H9 (cell line): ENCODE data around the gene DUOX1. TPM values are rescaled to one million over a fixed set of nuclear protein-coding genes. Genes with fewer than 3 reads are reported as not detected.

Experiments used
- DNase-seq: peaks from one replicate; pipeline ENCODE4 v3.0.0-alpha.2; 2017
- H2AFZ ChIP-seq: one replicate; pipeline ENCODE4 v1.6.1; 2013; ENCODE audit warnings: mild to moderate bottlenecking, low read length, control low read depth, moderate library complexity
- H2AK5ac ChIP-seq: 2 replicates; pipeline ENCODE4 v1.6.1; 2013; ENCODE audit warnings: low read length, control low read depth, mixed read lengths; ENCODE audit not compliant: insufficient read length
- H2BK120ac ChIP-seq: one replicate; pipeline ENCODE4 v1.6.1; 2013; ENCODE audit warnings: low read depth, mild to moderate bottlenecking, low read length, control low read depth, inconsistent platforms; ENCODE audit not compliant: poor library complexity, severe bottlenecking
- H2BK12ac ChIP-seq: 2 replicates; pipeline ENCODE4 v1.6.1; 2013; ENCODE audit warnings: low read length, control low read depth, mixed read lengths, low read depth; ENCODE audit not compliant: insufficient read length
- H2BK15ac ChIP-seq: 2 replicates; pipeline ENCODE4 v1.6.1; 2013; ENCODE audit warnings: low read depth, low read length, control low read depth
- H2BK20ac ChIP-seq: one replicate; pipeline ENCODE4 v1.6.1; 2013; ENCODE audit warnings: low read depth, mild to moderate bottlenecking, low read length, control low read depth, inconsistent platforms; ENCODE audit not compliant: poor library complexity, severe bottlenecking
- H2BK5ac ChIP-seq: 2 replicates; pipeline ENCODE4 v1.6.1; 2013; ENCODE audit warnings: low read length, control low read depth, mixed read lengths; ENCODE audit not compliant: insufficient read length
- H3K14ac ChIP-seq: 2 replicates; pipeline ENCODE4 v1.6.1; 2013; ENCODE audit warnings: low read length, control low read depth; ENCODE audit not compliant: insufficient read depth
- H3K18ac ChIP-seq: 2 replicates; pipeline ENCODE4 v1.6.1; 2013; ENCODE audit warnings: low read depth, mild to moderate bottlenecking, mixed read lengths, low read length, control low read depth; ENCODE audit not compliant: insufficient read length
- H3K23ac ChIP-seq: 2 replicates; pipeline ENCODE4 v1.6.1; 2013; ENCODE audit warnings: low read length, control low read depth, mixed read lengths, low read depth; ENCODE audit not compliant: insufficient read length
- H3K23me2 ChIP-seq: 2 replicates; pipeline ENCODE4 v1.6.1; 2013; ENCODE audit warnings: low read depth, mild to moderate bottlenecking, mixed read lengths, low read length, control low read depth; ENCODE audit not compliant: insufficient read length, poor library complexity, severe bottlenecking
- H3K27ac ChIP-seq: 2 replicates; pipeline ENCODE4 v1.5.1; 2013; ENCODE audit warnings: low read length, control low read depth, mixed read lengths, low read depth; ENCODE audit not compliant: insufficient read length
- H3K27me3 ChIP-seq: 2 replicates; pipeline ENCODE4 v1.6.1; 2013; ENCODE audit warnings: low read length, control low read depth, inconsistent platforms; ENCODE audit not compliant: insufficient read depth
- H3K4ac ChIP-seq: 2 replicates; pipeline ENCODE4 v1.6.1; 2013; ENCODE audit warnings: low read depth, mild to moderate bottlenecking, control low read depth, inconsistent platforms, low read length, moderate library complexity
- H3K4me1 ChIP-seq: 2 replicates; pipeline ENCODE4 v1.6.1; 2013; ENCODE audit warnings: low read length, control low read depth, inconsistent platforms; ENCODE audit not compliant: insufficient read depth
- H3K4me2 ChIP-seq: 2 replicates; pipeline ENCODE4 v1.6.1; 2013; ENCODE audit warnings: low read length, control low read depth, mixed read lengths; ENCODE audit not compliant: insufficient read length, insufficient read depth
- H3K56ac ChIP-seq: 2 replicates; pipeline ENCODE4 v1.6.1; 2013; ENCODE audit warnings: low read depth, mild to moderate bottlenecking, mixed read lengths, low read length, control low read depth; ENCODE audit not compliant: insufficient read length
- H3K79me1 ChIP-seq: 2 replicates; pipeline ENCODE4 v1.6.1; 2013; ENCODE audit warnings: low read depth, mild to moderate bottlenecking, moderate library complexity, low read length, control low read depth, inconsistent platforms; ENCODE audit not compliant: insufficient read depth, poor library complexity, severe bottlenecking
- H3K79me2 ChIP-seq: 2 replicates; pipeline ENCODE4 v1.6.1; 2013; ENCODE audit warnings: low read length, control low read depth, inconsistent platforms; ENCODE audit not compliant: insufficient read depth
- H3K9ac ChIP-seq: 2 replicates; pipeline ENCODE4 v1.6.1; 2013; ENCODE audit warnings: low read length, control low read depth, mixed read lengths; ENCODE audit not compliant: insufficient read length; ENCODE audit errors: extremely low read depth
- H3K9me3 ChIP-seq: one replicate; pipeline ENCODE4 v1.6.1; 2013; ENCODE audit warnings: low read depth, low read length, inconsistent platforms; ENCODE audit not compliant: control insufficient read depth
- H3T11ph ChIP-seq: one replicate; pipeline ENCODE4 v1.6.1; 2013; ENCODE audit warnings: mild to moderate bottlenecking, low read length, control low read depth, inconsistent platforms
- H4K20me1 ChIP-seq: one replicate; pipeline ENCODE4 v1.6.1; 2013; ENCODE audit not compliant: control insufficient read depth, insufficient read length, insufficient read depth
- H4K5ac ChIP-seq: 2 replicates; pipeline ENCODE4 v1.6.1; 2013; ENCODE audit warnings: low read depth, mild to moderate bottlenecking, mixed read lengths, low read length, control low read depth; ENCODE audit not compliant: insufficient read length
- H4K8ac ChIP-seq: replicated peaks from 2 replicates; pipeline ENCODE4 v1.6.1; 2013; ENCODE audit warnings: low read length, control low read depth, mixed read lengths, low read depth; ENCODE audit not compliant: insufficient read length
- H4K91ac ChIP-seq: 2 replicates; pipeline ENCODE4 v1.6.1; 2013; ENCODE audit warnings: low read depth, mild to moderate bottlenecking, moderate library complexity, mixed read lengths, low read length, control low read depth; ENCODE audit not compliant: insufficient read length
- H3K27ac Mint-ChIP-seq, 3 experiments: 2 replicates in 2 of 3; 3 replicates in 1 of 3; pipeline ENCODE4 v1.8.0; 2020 to 2021; ENCODE audit warnings: mixed read lengths in 3 of 3, mild to moderate bottlenecking in 1 of 3, moderate library complexity in 1 of 3
- H3K27me3 Mint-ChIP-seq: 2 replicates; pipeline ENCODE4 v1.8.0; 2021; ENCODE audit warnings: low read depth, mild to moderate bottlenecking, moderate library complexity, mixed read lengths
- H3K36me3 Mint-ChIP-seq, 3 experiments: 2 replicates in 2 of 3; 3 replicates in 1 of 3; pipeline ENCODE4 v1.8.0; 2020 to 2021; ENCODE audit warnings: low read depth in 3 of 3, mixed read lengths in 3 of 3; ENCODE audit not compliant: insufficient read depth in 1 of 3
- H3K4me1 Mint-ChIP-seq, 2 experiments: 2 replicates each; pipeline ENCODE4 v1.8.0; 2020; ENCODE audit warnings: mixed read lengths in 2 of 2
- H3K4me3 Mint-ChIP-seq, 2 experiments: 2 replicates in 1 of 2; 3 replicates in 1 of 2; pipeline ENCODE4 v1.8.0; 2020 to 2021; ENCODE audit warnings: mild to moderate bottlenecking in 2 of 2, mixed read lengths in 2 of 2, moderate library complexity in 1 of 2
- H3K9me3 Mint-ChIP-seq, 2 experiments: 2 replicates in 1 of 2; 3 replicates in 1 of 2; pipeline ENCODE4 v1.8.0; 2020; ENCODE audit warnings: mild to moderate bottlenecking in 2 of 2, mixed read lengths in 2 of 2, moderate library complexity in 1 of 2
- WGBS: extraction: QIAGEN DNeasy Blood & Tissue Kit; methylation state at CpG from one replicate; pipeline ENCODE4 v1.1.7; 2013; ENCODE audit warnings: missing lambda C conversion rate, low lambda C conversion rate, mixed read lengths; ENCODE audit not compliant: insufficient read length; ENCODE audit errors: extremely low coverage; 5-methylcytosine and 5-hydroxymethylcytosine counted together
- total RNA-seq: library from RNA; stranded (reverse); gene quantifications from 2 replicates; pipeline ENCODE4 v1.2.1, GENCODE V29; 2021
- TF ChIP-seq, protein P1 (sequence below): fragments of 200-600 bp; sonication (generic); conservative IDR thresholded peaks from 3 replicates; pipeline ENCODE4 v1.8.0; 2021; ENCODE audit warnings: antibody characterized with exemption, mild to moderate bottlenecking

Gene DUOX1
- total RNA-seq, 1 experiment from 2014 or later = 2.6 TPM

- Histone ChIP-seq H2BK15ac (no peak overlapping the region), H3T11ph (no peak overlapping the region), H4K91ac (no peak overlapping the region), H3K79me1 (no peaks in the 10 kb centered on the region), H3K18ac (no peak overlapping the region), H4K8ac (no peak overlapping the region), H3K23me2 (no peaks in the 10 kb centered on the region), H3K4me2 (no peak overlapping the region), H4K20me1 (no peaks in the 10 kb centered on the region), H2BK120ac (no peak overlapping the region), H3K4ac (no peak overlapping the region), H3K9me3 (no peaks in the 10 kb centered on the region), H3K27me3 (no peaks in the 10 kb centered on the region), H3K79me2 (no peaks in the 10 kb centered on the region), H3K9ac (no peak overlapping the region), H3K23ac (no peak overlapping the region), H3K14ac (no peak overlapping the region), H3K27ac (no peak overlapping the region), H2BK12ac (no peak overlapping the region), H2BK20ac (no peak overlapping the region), H3K56ac (no peak overlapping the region), H2AK5ac (no peak overlapping the region), H4K5ac (no peak overlapping the region), H2AFZ (no peak overlapping the region), H2BK5ac (no peak overlapping the region), H3K4me1 (peaks cover 2% of the 10 kb centered on the region; the same call in 1 of the 2 replicates)
- WGBS = no CpG with 5 or more reads among the region's 14 CpGs
- Mint-ChIP-seq H3K4me1 (peaks cover 26 to 39% of the 10 kb centered on the region in 2 experiments), H3K9me3 (no peaks in the 10 kb centered on the region; a peak in 1 of 5 replicates), H3K4me3 (no peak overlapping the region), H3K27ac (peak overlapping the region in 1 of 3 experiments; percentile 57; a peak in 1 of 7 replicates), H3K27me3 (peaks cover 15% of the 10 kb centered on the region; the same call in 1 of the 2 replicates), H3K36me3 (no peaks in the 10 kb centered on the region)
- no peak for DNase-seq
- TF ChIP-seq, protein P1, sequence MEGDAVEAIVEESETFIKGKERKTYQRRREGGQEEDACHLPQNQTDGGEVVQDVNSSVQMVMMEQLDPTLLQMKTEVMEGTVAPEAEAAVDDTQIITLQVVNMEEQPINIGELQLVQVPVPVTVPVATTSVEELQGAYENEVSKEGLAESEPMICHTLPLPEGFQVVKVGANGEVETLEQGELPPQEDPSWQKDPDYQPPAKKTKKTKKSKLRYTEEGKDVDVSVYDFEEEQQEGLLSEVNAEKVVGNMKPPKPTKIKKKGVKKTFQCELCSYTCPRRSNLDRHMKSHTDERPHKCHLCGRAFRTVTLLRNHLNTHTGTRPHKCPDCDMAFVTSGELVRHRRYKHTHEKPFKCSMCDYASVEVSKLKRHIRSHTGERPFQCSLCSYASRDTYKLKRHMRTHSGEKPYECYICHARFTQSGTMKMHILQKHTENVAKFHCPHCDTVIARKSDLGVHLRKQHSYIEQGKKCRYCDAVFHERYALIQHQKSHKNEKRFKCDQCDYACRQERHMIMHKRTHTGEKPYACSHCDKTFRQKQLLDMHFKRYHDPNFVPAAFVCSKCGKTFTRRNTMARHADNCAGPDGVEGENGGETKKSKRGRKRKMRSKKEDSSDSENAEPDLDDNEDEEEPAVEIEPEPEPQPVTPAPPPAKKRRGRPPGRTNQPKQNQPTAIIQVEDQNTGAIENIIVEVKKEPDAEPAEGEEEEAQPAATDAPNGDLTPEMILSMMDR = no peak
Observed at GRCh38 chr15:45161666-45162065, 31.9 kb downstream of the DUOX1 start.
